Testis (tissue), 3 donors: ENCODE measurements around the gene RPL28. TPM values are rescaled to one million over a fixed set of nuclear protein-coding genes. Genes with fewer than 3 reads are reported as not detected.

Experiments used
- DNase-seq: peaks from one replicate; pipeline ENCODE4 v3.0.0-alpha.2; 2019
- H3K27ac ChIP-seq, 2 donors: fragments of 200-600 bp; sonication (generic); one replicate each; pipeline ENCODE4 v1.5.1; 2019
- H3K27me3 ChIP-seq: fragments of 200-600 bp; sonication (generic); one replicate; pipeline ENCODE4 v1.5.1; 2019
- H3K36me3 ChIP-seq: fragments of 200-600 bp; sonication (generic); one replicate; pipeline ENCODE4 v1.5.1; 2017; ENCODE audit warnings: low read depth; ENCODE audit errors: missing control alignments
- H3K4me1 ChIP-seq: fragments of 200-600 bp; sonication (generic); one replicate; pipeline ENCODE4 v1.5.1; 2019
- H3K4me3 ChIP-seq, 2 donors: fragments of 200-600 bp; sonication (generic); one replicate each; pipeline ENCODE4 v1.5.1; 2017 to 2019
- H3K9me3 ChIP-seq: fragments of 200-600 bp; sonication (generic); one replicate; pipeline ENCODE4 v1.5.1; 2017
- POLR2A ChIP-seq: fragments of 450-650 bp; IDR thresholded peaks from one replicate; pipeline ENCODE4 v1.6.1; 2017; ENCODE audit warnings: antibody characterized with exemption, mild to moderate bottlenecking, moderate library complexity
- WGBS, 2 donors: methylation state at CpG; one replicate each; pipeline ENCODE4 v1.1.5; 2018; 5-methylcytosine and 5-hydroxymethylcytosine counted together
- intact Hi-C: fragments of 100-400 bp; cut with DNase I; formaldehyde crosslinking; loops from one replicate; pipeline ENCODE4 v1.15.1; 2023; ENCODE audit warnings: low total_unique reads
- polyA plus RNA-seq: library from polyadenylated mRNA; stranded (reverse); fragments of 350-450 nt; fragmentation: Illumina TruSeq; extraction: RNeasy Lipid Tissue Mini Kit (QIAGEN cat#74804); gene quantifications from one replicate; pipeline ENCODE4 v1.2.3, GENCODE V29; 2014; ENCODE audit warnings: low read depth, low replicate concordance; ENCODE audit not compliant: insufficient read depth
- total RNA-seq, 2 donors: library from RNA; depleted of rRNA; stranded (reverse); fragments of >200 nt; gene quantifications; one replicate each; pipeline ENCODE4 v1.2.3, GENCODE V29; 2016
- TF ChIP-seq, protein P1 (sequence below), 3 experiments: fragments of 450-650 bp in 2 of 3; fragments of 200-600 bp in 1 of 3; sonication (generic) in 1 of 3; IDR thresholded peaks; one replicate each; pipeline ENCODE4 v1.5.1; 2016 to 2019; ENCODE audit warnings: antibody characterized with exemption in 3 of 3, mild to moderate bottlenecking in 2 of 3, moderate library complexity in 1 of 3

RPL28 gene
- total and polyA plus RNA-seq, 3 donors from 2014 or later: 284 to 1,024 (median 624) TPM

DNA sequence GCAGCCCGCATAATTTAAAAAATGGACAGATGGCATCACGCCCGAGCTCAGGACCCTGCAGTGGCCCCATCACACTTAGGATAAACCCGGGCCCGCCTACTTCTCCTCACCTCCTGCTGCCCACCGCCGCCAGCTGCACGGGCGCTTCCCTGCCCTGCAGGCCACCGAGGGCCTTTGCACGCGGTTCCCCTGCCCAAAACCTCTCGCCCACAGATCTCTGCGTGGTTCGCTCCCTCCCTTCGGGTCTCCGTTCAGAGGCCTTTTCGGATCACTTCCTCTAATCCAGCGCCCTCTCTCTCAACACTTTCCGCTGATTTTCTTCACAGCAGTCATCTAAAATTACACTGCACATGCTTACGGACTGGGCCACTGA, 55.6 kb downstream of the RPL28 start:
- no peaks in the 10 kb centered on the region for H3K9me3 ChIP-seq
- H3K27ac ChIP-seq: no peak overlapping the region
- H3K27me3 ChIP-seq: no peaks in the 10 kb centered on the region
- no peaks in the 10 kb centered on the region for H3K4me1 ChIP-seq
- intact Hi-C loops: no loop called here
- no peak for DNase-seq
- WGBS, 2 donors: 1 to 4% methylated on average over 21 of the region's 21 CpGs
- no peak for TF ChIP-seq POLR2A
- TF ChIP-seq, protein P1, sequence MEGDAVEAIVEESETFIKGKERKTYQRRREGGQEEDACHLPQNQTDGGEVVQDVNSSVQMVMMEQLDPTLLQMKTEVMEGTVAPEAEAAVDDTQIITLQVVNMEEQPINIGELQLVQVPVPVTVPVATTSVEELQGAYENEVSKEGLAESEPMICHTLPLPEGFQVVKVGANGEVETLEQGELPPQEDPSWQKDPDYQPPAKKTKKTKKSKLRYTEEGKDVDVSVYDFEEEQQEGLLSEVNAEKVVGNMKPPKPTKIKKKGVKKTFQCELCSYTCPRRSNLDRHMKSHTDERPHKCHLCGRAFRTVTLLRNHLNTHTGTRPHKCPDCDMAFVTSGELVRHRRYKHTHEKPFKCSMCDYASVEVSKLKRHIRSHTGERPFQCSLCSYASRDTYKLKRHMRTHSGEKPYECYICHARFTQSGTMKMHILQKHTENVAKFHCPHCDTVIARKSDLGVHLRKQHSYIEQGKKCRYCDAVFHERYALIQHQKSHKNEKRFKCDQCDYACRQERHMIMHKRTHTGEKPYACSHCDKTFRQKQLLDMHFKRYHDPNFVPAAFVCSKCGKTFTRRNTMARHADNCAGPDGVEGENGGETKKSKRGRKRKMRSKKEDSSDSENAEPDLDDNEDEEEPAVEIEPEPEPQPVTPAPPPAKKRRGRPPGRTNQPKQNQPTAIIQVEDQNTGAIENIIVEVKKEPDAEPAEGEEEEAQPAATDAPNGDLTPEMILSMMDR (IDR thresholded peaks at IDR 0.05): no peak
- no peaks in the 10 kb centered on the region for H3K36me3 ChIP-seq
- no peak overlapping the region for H3K4me3 ChIP-seq

DNA sequence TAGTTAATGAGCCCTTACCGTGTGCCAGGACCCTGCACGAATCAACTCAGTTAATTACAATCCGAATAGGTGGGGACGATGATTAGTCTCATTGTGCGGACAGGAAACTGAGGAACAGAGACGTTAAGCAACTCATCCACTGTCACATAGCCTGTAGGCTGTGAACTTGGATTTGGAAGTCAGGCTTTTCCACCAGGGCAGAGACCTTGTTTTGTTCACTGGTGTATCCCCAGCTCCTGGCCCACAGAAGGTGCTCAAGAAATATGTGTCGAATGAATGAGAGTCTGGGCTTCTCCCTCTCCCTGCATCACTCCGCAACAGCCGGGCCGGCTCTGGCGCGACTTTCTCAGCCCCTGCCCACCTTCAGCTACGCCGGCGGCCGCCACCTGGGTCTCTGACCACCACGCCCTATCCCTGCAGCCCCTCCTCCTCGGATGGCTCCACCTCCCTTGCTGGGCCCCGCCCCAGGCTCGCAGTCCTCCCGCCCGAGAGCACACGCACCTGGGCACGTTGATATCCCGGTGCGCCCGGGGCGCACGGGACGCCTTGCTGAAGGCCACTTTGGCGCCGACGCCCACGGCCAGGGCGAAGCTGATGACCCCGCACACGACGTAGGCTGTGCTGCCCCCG, 56.1 kb downstream of the RPL28 start:
- DNase-seq: no peak
- H3K4me3 ChIP-seq: no peak overlapping the region
- no peak for TF ChIP-seq POLR2A
- TF ChIP-seq, protein P1 (IDR thresholded peaks at IDR 0.05): no peak
- H3K4me1 ChIP-seq: no peaks in the 10 kb centered on the region
- H3K27me3 ChIP-seq: no peaks in the 10 kb centered on the region
- H3K27ac ChIP-seq: no peak overlapping the region
- no peaks in the 10 kb centered on the region for H3K36me3 ChIP-seq
- 1 to 3% methylated on average over 21 to 37 of the region's 39 CpGs for WGBS, 2 donors
- H3K9me3 ChIP-seq: no peaks in the 10 kb centered on the region
- intact Hi-C loops: no loop called here

DNA sequence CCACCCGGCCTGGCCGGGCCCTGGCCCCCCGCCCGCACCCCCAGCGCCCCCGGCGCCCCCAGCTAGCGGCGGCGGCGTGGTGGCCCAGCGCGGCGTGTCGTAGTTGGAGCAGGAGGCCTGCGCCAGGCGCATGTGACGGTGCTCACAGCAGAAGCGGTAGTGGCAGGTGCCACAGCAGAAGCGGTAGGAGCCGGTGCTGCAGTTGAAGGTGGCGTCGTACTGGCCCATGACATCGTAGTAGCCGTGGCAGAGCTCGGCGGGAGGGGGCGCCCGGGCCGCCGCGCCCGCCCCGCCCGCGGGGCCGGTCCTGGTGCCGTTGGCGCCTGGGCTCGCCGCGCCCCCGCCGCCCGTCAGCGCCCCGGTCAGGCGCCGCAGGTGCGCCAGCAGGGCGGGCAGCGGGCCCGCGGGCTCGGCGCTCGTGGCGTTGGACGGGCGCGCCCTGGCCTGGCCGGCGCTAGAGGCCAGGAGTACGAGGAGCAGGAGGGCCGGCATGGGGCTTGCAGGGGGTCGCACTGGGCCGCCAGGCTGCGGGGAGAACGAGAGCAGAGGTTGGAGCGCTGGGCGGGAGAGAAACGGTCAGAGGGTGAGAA, 56.7 kb downstream of the RPL28 start:
- Histone ChIP-seq H3K27ac (no peak overlapping the region), H3K27me3 (no peaks in the 10 kb centered on the region), H3K4me3 (no peak overlapping the region), H3K9me3 (no peaks in the 10 kb centered on the region), H3K36me3 (no peaks in the 10 kb centered on the region), H3K4me1 (no peaks in the 10 kb centered on the region)
- no peak for DNase-seq
- intact Hi-C loops: no loop called here
- TF ChIP-seq, protein P1 (IDR thresholded peaks at IDR 0.05): no peak
- no peak for TF ChIP-seq POLR2A
- WGBS, 2 donors: 0 to 1% methylated on average over 2 to 58 of the region's 72 CpGs

DNA sequence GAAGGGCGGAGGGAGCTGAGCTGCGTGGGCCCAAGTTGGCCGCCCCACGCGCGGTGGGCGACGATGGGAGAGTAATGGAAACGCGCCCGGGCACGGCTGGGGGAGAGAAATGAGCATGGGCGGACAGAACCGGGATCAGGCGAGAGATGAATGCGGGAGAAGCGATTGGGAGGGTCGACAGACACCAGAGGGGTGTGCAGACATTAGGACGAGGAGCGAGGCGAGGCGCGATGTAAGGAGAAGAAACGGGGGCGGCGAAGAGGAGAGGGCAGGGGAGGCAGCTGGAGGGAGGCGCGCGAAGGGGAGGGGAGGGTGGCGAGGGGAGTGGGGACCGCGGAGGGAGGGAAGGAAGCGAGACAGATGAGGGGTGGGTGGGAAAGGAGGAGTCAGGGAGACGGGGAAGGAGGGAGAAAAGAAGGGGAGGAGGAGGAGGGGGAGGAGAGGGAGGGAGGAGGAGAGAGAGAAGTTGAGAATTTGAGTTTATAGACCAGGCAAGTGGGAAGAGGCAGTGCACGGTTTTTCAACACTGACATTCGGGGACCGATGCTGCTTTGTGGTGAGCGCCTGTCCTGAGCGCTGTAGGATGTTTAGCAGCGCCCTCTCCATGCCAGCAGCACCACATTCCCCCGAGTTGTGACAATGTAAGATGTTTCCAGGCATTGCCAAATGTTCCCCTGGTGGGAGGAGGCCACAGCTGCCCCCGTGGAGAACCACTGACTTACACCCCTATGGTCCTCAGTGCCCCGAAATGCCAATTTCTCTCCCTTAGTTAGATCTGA, 57.5 kb downstream of the RPL28 start, which contains the start of gene SHISA7:
Gene SHISA7, minus strand, starts transcription at position 256 of the 779 bp plus-strand sequence. CDS start 437 bp downstream, outside the sequence.
- no peaks in the 10 kb centered on the region for H3K9me3 ChIP-seq
- H3K36me3 ChIP-seq: no peaks in the 10 kb centered on the region
- no peak within 1 kb of the TSS for H3K4me3 ChIP-seq
- no peaks in the 10 kb centered on the region for H3K4me1 ChIP-seq
- H3K27ac ChIP-seq: no peak within 1 kb of the TSS
- 1 to 2% methylated on average over 43 of the region's 43 CpGs for WGBS, 2 donors
- H3K27me3 ChIP-seq: no peaks in the 10 kb centered on the region
- TF ChIP-seq, protein P1 (IDR thresholded peaks at IDR 0.05): no peak
- TF ChIP-seq POLR2A: no peak
- DNase-seq: no peak
- intact Hi-C loops: no loop called here
